ENCODE results near the gene TMEM108.

TMEM108 gene

DNA sequence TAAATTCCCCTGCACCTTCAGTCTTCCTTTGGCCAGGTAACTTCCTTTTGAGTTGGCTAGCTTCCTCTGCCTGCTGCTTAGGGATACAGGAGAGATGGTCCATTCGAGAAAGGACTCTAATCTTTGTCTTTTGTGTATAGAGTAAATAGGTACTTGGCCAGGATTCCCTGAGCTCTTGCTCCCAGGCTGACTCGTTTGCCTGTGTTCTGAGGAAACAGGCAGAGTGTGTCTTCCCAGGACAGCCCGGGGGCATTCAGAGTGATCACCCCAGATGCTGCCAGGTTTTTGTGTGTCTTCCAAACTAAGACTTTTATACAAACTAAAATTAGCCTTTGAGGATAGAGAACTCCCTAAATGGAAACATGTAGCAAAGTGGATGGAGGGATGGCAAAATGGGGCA is 39.5 kb downstream of the TMEM108 start:
- Mint-ChIP-seq H3K27ac (no peak overlapping the region), H3K4me3 (no peak overlapping the region), H3K36me3 (ENCODE audit: low read depth) (no peaks in the 10 kb centered on the region), H3K4me1 (ENCODE audit: low read depth) (no peaks in the 10 kb centered on the region), H3K27me3 (ENCODE audit: low read depth) (no peaks in the 10 kb centered on the region), H3K9me3 (no peaks in the 10 kb centered on the region)

DNA sequence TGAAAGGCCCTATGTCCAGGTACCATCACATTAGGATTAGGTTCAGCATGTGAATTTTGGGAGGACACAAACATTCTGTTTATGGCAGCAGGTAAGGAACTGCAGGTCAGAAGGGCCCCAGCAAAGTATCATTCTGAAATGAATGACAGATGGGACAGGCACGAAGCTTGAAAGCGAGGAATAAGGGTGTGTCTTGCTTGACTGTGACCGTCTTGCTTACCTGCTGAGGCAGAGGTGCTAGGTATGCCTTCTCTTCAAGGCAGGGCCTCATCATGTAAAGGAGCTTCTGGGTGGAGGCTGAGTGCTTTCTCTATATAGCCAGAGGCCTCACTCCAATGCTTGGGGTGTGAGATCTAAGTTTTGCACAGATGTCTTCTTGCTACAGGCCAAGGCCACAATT is 41.4 kb downstream of the TMEM108 start:
- Mint-ChIP-seq H3K36me3 (ENCODE audit: low read depth) (no peaks in the 10 kb centered on the region), H3K27me3 (ENCODE audit: low read depth) (no peaks in the 10 kb centered on the region), H3K27ac (no peak overlapping the region), H3K9me3 (no peaks in the 10 kb centered on the region), H3K4me1 (ENCODE audit: low read depth) (no peaks in the 10 kb centered on the region), H3K4me3 (no peak overlapping the region)

DNA sequence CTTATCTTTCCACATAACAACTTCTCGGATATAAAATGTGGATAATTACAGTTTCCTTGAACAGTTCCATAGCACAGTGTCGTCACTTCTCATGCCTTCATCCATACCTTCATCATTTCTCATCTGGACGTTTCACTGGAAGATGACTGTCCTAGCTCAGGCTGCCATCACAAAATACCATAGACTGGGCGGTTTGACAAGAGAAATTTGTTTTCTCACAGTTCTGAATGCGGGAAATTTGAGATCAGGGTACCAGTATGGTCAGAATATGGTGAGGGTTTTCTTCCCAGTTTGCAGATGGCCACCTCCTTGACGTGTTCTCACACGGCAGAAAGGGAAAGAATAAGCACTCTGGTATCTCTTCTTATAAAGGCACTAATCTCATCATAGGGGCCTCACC is 42.8 kb downstream of the TMEM108 start:
- no peaks in the 10 kb centered on the region for H3K36me3 Mint-ChIP-seq (ENCODE audit: low read depth)
- H3K27me3 Mint-ChIP-seq (ENCODE audit: low read depth) = no peaks in the 10 kb centered on the region
- no peaks in the 10 kb centered on the region for H3K9me3 Mint-ChIP-seq
- H3K4me3 Mint-ChIP-seq = no peak overlapping the region
- H3K4me1 Mint-ChIP-seq (ENCODE audit: low read depth) = no peaks in the 10 kb centered on the region
- no peak overlapping the region for H3K27ac Mint-ChIP-seq

DNA sequence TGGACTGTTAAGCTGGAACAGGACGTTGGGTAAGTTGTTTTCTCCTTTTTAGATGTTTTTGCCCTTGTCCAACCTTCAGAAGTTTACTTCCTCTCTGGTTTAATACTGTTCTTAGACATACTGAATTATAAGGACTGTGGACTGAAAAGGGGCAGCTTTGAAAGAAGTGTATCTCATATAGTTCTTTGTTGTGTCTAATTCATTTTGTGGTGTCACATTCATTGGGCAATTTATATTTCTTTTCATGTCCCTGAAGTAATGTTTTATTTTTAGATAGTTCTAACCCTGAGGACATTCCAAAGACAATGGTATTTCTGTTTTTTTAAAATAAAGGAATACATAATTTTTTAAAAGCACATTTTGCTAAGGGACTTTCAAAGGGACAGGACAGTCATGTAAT is 45.2 kb downstream of the TMEM108 start:
- no peak overlapping the region for H3K4me3 Mint-ChIP-seq
- H3K36me3 Mint-ChIP-seq (ENCODE audit: low read depth) = no peaks in the 10 kb centered on the region
- no peaks in the 10 kb centered on the region for H3K9me3 Mint-ChIP-seq
- H3K27me3 Mint-ChIP-seq (ENCODE audit: low read depth) = no peaks in the 10 kb centered on the region
- H3K4me1 Mint-ChIP-seq (ENCODE audit: low read depth) = no peaks in the 10 kb centered on the region
- no peak overlapping the region for H3K27ac Mint-ChIP-seq

DNA sequence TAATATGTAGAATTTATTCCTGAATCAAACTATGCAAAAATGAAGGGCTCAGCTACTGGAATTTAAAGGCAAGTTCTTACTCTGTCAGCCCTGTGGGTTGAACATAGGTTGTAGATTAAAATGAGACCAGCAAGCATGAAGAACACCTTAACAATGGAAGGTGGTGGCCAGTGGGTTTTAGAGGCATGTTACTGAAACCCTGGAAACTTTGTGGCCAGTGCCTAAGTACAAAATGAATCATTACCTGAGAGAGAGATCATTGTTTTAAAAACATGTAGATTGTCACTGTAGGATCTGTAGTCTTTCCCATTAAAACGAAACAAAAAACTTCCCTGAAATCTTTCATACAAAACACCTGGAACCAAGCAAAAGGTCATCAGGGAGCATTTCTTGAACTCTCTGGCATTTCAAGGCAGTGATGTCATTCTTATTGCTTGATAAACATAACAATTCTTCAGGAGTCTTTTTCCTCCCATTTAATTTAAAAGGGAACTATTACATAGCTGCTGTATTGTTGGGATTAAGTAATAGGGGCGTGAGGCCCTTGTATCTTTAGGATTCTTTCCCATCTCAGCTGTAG is 51.8 kb downstream of the TMEM108 start:
- Mint-ChIP-seq H3K9me3 (no peaks in the 10 kb centered on the region), H3K27me3 (ENCODE audit: low read depth) (peaks cover 4% of the 10 kb centered on the region), H3K4me1 (ENCODE audit: low read depth) (no peaks in the 10 kb centered on the region), H3K4me3 (no peak overlapping the region), H3K36me3 (ENCODE audit: low read depth) (no peaks in the 10 kb centered on the region), H3K27ac (no peak overlapping the region)

DNA sequence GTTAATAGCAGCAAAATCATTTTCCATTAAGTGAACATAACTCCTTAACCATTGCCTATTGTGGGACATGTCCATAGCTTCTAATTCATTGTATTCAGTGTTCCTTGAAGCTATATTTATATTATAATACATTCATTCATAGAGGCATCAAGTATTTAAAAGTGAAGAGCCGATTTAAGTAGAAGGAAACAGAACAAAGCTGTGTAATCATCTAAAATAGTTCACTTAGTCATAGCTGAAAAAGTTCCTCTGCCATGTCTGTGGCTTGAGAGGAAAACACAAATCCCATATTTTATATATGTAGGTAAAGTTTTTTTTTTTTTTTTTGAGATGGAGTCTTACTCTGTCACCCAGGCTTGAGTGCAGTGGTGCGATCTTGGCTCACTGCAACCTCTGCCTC is 54.5 kb downstream of the TMEM108 start:
- no peaks in the 10 kb centered on the region for H3K36me3 Mint-ChIP-seq (ENCODE audit: low read depth)
- no peaks in the 10 kb centered on the region for H3K9me3 Mint-ChIP-seq
- no peak overlapping the region for H3K27ac Mint-ChIP-seq
- no peak overlapping the region for H3K4me3 Mint-ChIP-seq
- H3K4me1 Mint-ChIP-seq (ENCODE audit: low read depth) = no peaks in the 10 kb centered on the region
- peaks cover 4% of the 10 kb centered on the region for H3K27me3 Mint-ChIP-seq (ENCODE audit: low read depth)

DNA sequence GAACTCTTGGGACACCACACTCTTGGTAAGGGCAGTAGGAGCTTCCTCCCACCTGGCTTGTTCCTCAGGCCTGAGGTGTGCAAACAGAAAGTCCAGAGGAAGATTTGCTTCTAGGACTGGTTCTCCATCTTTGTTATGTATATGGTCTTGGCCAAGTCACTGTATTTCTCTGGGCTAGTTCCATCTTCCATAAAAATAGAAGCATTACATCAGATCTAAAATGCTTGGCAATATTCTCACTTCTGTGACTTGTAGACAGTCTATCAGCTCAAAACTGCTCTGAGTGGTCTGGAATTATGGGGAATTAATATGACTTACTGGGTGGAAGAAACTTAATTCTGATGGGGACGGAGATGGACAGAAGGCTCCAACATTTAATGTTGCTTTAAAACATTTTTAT is 55.2 kb downstream of the TMEM108 start:
- Mint-ChIP-seq H3K27ac (no peak overlapping the region), H3K9me3 (no peaks in the 10 kb centered on the region), H3K4me3 (no peak overlapping the region), H3K36me3 (ENCODE audit: low read depth) (no peaks in the 10 kb centered on the region), H3K4me1 (ENCODE audit: low read depth) (no peaks in the 10 kb centered on the region), H3K27me3 (ENCODE audit: low read depth) (peaks cover 4% of the 10 kb centered on the region)

DNA sequence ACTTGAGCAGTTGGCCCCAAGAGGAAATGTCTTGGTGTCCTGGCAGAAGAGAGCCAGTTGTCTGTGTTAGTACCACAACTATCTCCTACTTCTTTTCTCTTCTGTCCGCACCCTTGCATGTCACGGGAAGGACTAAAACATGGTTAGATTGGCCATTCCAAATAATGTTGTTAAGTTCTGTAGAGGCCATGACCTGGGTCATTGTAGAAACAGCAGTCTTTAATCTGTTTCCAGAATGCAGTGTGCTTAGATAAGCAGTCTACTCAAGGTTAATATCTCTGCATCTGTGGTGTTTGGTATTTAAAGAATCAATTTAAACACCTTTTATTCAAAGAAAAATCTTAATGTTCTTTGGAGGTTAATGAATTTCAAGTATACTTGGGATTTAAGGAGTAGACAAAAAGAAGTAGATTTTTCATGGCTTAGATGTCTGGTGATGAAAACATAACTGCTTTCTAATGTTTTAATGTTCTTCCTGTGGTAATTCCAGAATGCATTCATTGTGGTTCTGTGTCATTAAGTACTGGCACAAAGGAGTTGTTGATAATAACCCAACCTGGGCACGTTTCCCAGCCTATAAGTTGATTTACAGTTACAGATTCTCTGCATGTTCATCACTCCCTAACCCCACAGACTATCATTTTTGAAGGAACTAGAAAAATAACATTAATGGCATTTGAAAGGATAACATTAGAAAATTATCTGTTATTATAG is 58.9 kb downstream of the TMEM108 start:
- H3K27ac Mint-ChIP-seq = no peak overlapping the region
- no peaks in the 10 kb centered on the region for H3K27me3 Mint-ChIP-seq (ENCODE audit: low read depth)
- no peaks in the 10 kb centered on the region for H3K36me3 Mint-ChIP-seq (ENCODE audit: low read depth)
- H3K4me3 Mint-ChIP-seq = no peak overlapping the region
- H3K4me1 Mint-ChIP-seq (ENCODE audit: low read depth) = no peaks in the 10 kb centered on the region
- H3K9me3 Mint-ChIP-seq = no peaks in the 10 kb centered on the region

DNA sequence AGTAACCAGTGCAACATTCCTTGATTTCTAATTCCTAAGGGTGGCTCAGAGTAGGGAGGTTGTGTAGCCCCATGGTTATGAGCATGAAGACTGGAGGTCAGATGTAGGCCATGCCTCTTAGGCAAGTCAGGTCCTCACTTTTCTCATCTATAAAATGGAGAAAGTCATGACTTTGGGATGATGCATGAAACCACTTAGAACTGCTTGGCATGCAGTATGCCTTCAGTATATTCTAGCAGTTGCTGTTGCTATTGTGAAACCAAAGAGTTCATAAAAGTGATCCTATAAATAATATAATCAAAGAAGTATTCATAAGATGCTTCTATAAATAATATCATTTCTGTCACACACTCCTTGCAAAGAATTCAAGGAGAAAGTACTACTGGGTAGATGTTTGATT is 65.5 kb downstream of the TMEM108 start:
- Mint-ChIP-seq H3K27ac (no peak overlapping the region), H3K4me3 (no peak overlapping the region), H3K27me3 (ENCODE audit: low read depth) (no peaks in the 10 kb centered on the region), H3K9me3 (no peaks in the 10 kb centered on the region), H3K4me1 (ENCODE audit: low read depth) (no peaks in the 10 kb centered on the region), H3K36me3 (ENCODE audit: low read depth) (no peaks in the 10 kb centered on the region)

DNA sequence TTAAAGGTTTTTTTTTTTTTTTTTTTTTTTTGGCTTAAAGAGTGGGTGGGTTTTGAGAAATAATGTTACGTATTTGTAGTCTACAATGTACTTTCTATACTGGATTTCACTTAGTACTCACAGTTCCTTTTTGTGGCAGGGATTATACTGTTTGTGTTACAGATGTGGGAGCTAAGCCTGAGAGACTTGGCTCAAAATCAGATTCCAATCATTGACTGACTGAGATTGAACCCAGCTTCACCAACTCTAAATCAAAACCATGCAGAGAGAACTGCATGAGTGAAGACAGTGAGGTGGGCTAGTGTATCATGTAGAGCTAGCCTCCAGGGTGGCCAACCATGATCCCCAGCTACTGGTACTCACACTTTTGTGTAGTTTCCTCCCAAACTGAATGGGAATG is 68.0 kb downstream of the TMEM108 start:
- H3K9me3 Mint-ChIP-seq = no peaks in the 10 kb centered on the region

DNA sequence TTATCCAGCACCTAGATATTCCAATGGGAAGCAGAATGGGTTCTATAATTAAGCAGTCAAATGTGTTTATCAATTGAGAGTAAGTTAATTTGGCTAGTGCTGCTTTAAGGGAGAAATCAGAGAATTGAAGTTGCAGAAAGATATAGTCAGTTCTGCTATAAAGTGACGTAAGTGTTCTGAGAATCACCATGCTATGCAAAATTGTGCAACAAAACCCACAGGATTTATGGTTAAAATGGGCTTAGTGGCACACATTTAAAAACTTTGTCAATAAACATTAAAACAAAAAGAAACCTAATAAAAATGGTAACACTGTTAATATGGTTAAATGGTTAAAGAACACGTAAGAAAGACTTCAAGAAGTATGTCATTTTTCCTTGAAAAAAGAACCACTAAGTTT is 74.5 kb downstream of the TMEM108 start:
- H3K27me3 Mint-ChIP-seq (ENCODE audit: low read depth) = no peaks in the 10 kb centered on the region
- H3K36me3 Mint-ChIP-seq (ENCODE audit: low read depth) = no peaks in the 10 kb centered on the region
- H3K4me3 Mint-ChIP-seq = no peak overlapping the region
- H3K4me1 Mint-ChIP-seq (ENCODE audit: low read depth) = no peaks in the 10 kb centered on the region
- no peaks in the 10 kb centered on the region for H3K9me3 Mint-ChIP-seq
- no peak overlapping the region for H3K27ac Mint-ChIP-seq

More for the DNA sequence above, 68.0 kb downstream of the TMEM108 start:
- H3K27me3 Mint-ChIP-seq (ENCODE audit: low read depth) = no peaks in the 10 kb centered on the region
- no peaks in the 10 kb centered on the region for H3K4me1 Mint-ChIP-seq (ENCODE audit: low read depth)
- H3K36me3 Mint-ChIP-seq (ENCODE audit: low read depth) = no peaks in the 10 kb centered on the region
- H3K4me3 Mint-ChIP-seq = no peak overlapping the region
- no peak overlapping the region for H3K27ac Mint-ChIP-seq

DNA sequence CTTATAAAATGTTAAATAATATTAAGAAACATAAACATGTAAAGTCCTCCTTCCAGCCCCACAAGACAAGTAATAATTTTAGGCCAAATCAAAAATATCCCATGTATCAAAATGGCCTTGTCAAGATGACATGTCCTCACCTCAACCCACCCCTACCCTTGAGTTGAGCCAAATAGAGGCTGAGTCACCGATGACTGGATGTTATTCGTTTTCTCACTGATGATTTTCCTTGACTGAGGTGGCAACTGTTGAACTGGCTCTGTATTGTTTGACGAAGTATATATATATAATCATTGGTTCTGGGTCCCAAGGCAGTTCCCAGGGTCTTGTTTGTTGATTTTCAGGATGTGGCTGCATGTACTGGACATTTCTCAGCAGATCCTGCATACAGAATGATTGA is 75.3 kb downstream of the TMEM108 start:
- H3K4me1 Mint-ChIP-seq (ENCODE audit: low read depth) = no peaks in the 10 kb centered on the region
- no peaks in the 10 kb centered on the region for H3K9me3 Mint-ChIP-seq
- no peaks in the 10 kb centered on the region for H3K36me3 Mint-ChIP-seq (ENCODE audit: low read depth)
- H3K4me3 Mint-ChIP-seq = no peak overlapping the region
- H3K27me3 Mint-ChIP-seq (ENCODE audit: low read depth) = no peaks in the 10 kb centered on the region
- no peak overlapping the region for H3K27ac Mint-ChIP-seq

DNA sequence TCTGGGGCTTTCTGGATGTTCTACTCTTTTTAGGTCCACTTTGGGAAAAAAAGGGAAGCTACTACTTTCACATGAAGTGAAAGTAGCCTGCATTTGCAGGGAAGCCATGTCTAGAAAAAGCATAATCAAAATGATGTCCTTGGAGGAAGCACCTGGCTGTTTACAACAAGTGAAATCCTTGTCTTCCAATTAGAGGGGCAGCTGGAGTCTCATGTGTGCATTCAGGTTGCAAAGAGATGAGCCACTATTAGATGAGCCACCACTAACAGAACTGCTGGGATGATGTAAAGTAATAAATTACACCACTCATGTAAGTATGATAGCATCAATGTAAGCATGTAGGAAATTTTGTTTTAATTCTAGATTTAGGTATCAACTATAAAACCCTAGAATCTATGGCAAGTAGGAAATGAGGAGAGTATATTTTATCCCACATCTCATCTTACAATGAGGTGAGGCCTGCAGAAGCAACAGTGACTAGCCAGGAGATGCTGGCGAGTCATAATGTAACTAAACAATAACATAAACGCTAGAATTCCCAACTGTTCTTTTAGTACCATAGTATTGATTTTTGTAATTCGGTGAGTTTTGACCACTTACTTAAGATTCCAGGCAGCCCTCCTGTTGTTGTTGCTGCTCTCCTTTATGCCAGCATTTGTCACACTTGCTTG is 75.9 kb downstream of the TMEM108 start:
- no peaks in the 10 kb centered on the region for H3K4me1 Mint-ChIP-seq (ENCODE audit: low read depth)
- H3K36me3 Mint-ChIP-seq (ENCODE audit: low read depth) = no peaks in the 10 kb centered on the region
- H3K4me3 Mint-ChIP-seq = no peak overlapping the region
- H3K27ac Mint-ChIP-seq = no peak overlapping the region
- no peaks in the 10 kb centered on the region for H3K27me3 Mint-ChIP-seq (ENCODE audit: low read depth)
- no peaks in the 10 kb centered on the region for H3K9me3 Mint-ChIP-seq

DNA sequence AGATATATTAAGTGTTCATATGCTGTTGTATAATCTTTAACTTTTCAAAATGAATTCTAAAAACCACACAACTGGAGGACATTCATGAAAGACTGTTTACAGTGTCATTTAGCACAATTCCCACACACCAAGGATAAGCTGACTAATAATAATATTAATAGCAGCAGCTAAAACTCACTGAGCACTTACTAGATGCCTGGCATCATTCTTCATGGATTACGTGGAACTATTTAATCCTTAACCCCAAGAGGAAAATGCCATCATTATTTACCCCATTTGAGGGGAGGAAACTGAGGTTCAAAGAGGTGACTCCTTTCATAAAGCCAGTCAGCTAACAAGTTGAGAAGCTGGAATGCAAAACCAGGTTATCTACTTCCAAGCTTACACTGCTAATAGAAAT is 77.0 kb downstream of the TMEM108 start:
- H3K27ac Mint-ChIP-seq = no peak overlapping the region
- no peaks in the 10 kb centered on the region for H3K27me3 Mint-ChIP-seq (ENCODE audit: low read depth)
- H3K4me3 Mint-ChIP-seq = no peak overlapping the region
- no peaks in the 10 kb centered on the region for H3K36me3 Mint-ChIP-seq (ENCODE audit: low read depth)
- no peaks in the 10 kb centered on the region for H3K9me3 Mint-ChIP-seq
- H3K4me1 Mint-ChIP-seq (ENCODE audit: low read depth) = no peaks in the 10 kb centered on the region

DNA sequence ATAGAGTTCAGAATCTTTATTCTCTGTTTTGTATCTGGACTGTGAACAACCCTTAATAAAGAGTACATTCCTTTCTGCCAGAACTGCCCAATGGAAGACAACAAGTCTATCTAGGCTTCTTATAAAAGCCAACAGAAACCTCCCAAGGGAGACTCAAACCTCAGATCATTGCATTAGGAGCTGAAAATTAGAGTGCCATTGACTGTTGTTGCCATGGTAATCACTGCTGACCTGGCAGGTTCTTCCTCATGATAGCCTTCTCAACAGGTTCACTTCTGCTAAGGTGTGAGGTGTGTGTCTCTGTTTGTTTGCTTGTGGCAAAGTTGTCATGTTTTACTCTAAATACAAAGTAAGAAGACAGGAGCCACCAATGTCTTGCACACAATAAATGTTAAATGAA is 79.2 kb downstream of the TMEM108 start:
- Mint-ChIP-seq H3K4me1 (ENCODE audit: low read depth) (no peaks in the 10 kb centered on the region), H3K9me3 (no peaks in the 10 kb centered on the region), H3K36me3 (ENCODE audit: low read depth) (no peaks in the 10 kb centered on the region), H3K27ac (no peak overlapping the region), H3K27me3 (ENCODE audit: low read depth) (no peaks in the 10 kb centered on the region), H3K4me3 (no peak overlapping the region)
